Stimulated activated CD4-positive, alpha-beta T cell treated with anti-CD3 and anti-CD28 coated beads, Interleukin-1b, Interleukin-23, amount 100 ng/mL, for 4 hours (primary cell): ENCODE measurements around the gene NUFIP1.
"Not testable (repeated sequence)": the region's sequence is repeated elsewhere in the genome, so short reads cannot be mapped to it uniquely, and the experiment has no call there.

Experiments
- DNase-seq, 2 donors: peaks; one replicate each; pipeline ENCODE4 v3.0.0-alpha.2; 2020; ENCODE audit warnings: low read depth in 2 of 2

NUFIP1 gene

DNA sequence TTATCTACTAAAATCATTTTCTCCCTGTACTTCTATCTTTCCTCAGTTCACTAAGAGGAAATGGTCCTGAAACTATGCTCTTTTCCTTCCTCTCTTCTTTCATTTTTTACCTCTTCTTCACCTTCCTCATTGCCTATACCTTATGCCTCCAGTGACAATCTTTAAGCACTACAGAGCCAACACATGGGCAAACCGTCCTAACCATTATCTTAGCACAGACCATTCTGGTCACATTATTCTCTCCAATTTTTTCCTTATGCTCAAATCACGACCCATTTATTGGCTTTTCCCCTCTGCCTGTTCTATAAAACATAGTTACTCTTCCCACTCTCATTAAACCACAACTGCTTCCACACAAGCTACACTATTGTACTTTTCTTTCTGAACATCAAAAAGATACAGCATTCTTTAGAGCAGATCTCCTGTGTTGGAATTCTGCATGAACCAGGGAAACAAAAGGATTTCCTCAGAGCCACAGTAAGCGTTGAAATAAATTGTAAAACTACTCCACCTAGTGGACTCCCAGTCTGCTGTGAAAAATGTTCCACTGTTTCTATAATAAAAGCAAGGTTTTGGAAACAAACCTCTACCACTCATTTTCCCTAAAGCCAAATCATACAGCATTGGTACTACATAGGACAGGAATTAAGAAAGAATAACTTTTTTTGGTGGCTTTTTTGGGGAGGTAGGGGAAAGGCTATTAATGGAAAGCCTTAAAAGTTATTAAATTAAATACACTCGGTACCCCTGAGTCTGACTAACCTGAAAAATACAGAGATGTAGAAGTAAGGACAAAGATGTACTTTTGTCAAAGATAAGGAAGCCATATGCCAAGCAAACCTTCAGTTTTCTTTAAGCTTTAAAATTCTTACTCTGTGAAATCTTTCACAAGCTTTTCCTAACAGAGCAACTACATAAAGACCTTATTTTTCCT is 19.5 kb downstream of the NUFIP1 start:
- DNase-seq, result no peak

DNA sequence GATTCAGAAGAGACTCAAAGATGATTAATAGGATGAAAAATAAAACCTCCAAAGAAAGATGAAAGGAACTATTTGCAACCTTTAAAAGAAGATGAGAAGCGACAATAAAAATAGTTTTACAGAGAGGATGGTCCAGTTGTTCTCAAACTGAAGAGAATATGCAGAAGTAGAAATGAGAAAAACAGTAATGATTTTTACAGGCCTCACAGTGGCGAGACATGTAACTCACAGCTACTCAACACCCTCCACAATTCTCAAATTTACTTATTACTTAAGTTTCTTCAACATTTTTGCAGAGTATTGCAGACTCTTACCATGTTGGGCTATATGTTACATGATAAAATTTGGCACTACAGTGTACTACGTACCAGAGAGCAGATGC is 20.8 kb downstream of the NUFIP1 start:
- DNase-seq, result no peak

DNA sequence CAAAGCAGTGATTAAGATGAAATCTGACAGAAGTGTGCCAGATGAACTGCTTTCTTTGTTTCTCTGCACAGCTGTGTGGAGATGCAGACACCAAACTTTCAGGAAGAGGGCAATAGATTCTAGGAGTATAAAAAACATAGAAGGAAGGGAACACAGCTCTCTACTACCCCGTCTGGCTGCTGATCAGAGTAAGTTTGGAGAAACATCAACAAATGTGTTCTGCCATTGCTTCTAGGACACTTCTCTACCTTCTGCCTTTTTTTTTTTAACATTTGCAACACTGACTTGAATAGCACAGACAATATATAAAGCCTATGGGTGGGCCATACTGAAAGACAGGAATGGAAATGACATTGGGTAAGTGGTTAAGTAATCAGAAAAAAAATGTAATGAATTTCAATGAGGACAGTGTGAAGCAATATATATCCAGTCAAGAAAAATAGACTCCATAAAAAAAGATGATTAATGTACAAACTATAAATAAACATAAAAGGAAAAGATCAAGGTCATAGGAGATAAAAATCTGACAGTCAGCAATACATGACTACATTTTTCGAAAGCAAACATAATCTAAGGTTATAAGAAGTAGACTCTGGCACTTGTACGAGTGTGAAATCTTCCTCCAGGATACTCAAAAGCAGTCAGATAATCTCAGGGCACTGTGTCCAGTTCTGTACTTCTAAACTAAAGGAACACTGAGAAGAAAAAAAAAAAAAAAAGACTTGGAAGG is 21.4 kb downstream of the NUFIP1 start:
- no peak for DNase-seq

DNA sequence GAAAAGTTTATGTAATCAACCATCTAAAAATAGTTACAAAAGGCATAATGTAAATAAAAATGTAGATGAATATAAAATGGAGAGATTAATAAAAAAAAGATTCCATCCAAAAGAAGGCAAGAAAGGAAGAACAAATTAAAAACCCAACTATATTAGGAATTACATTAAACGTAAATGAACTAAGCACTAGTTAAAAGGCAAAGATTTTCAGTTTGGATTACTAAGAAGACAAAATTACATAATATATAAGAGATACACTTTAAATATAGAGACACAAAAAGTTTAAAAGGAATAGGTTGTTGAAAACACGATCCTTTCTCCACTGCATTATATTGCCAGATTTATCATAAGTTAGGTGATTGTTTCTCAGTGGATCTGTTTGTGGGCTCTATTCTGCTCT is 27.3 kb downstream of the NUFIP1 start:
- DNase-seq, result no peak

DNA sequence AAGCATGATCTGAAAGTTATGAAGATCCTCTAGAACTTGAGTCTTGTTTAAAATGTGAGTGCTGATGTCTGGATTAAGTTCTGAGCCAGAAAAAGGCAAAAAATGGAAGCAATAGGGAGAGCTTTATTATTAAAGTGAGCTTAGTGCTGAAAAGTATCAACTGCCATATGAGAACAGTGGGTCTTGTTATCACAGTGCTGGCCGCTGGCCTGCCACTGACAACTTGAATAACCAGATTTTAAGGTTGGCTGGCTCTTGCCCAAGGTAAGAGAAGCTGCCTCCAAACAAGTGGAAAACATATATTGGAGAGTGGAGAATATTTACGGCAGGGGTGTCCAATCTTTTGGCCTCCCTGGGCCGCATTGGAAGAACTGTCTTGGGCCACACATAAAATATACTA is 33.9 kb downstream of the NUFIP1 start:
- DNase-seq, result no peak

DNA sequence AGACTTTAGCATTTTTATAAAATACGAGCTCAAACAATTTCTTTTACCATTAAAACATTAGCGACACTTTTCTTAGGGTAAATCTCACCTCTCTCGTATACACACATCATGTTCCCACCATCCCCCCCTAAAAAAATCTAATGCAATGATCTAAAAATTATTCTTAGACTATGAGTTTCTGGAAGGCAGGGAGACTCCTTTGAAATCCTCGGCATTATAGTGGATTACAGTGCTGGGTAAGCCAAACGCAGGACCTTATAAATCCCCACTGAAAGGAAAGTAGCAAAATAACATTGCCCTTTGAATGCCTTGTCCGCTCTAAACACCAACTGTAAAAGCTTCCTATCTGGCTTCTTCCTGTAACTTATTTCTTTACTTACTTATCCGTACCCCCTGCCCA is 35.0 kb downstream of the NUFIP1 start:
- DNase-seq, result no peak

DNA sequence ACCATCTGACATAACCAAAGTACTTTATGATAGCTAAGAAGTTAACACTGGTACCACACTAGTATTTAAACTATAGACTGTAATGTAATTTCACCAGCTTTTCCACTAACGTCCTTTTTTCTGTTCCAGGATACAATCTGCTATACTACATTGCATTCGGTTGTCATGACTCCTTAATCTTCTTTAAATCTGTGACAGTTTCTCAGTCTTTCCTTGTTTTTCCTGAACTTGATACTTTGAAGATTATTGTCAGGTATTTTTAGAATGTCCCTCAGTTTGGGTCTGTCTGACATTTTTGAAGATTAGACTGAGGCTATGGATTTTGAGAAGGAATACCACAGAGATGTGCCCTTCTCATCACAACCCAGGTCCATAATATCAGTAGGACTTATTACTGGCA is 36.6 kb downstream of the NUFIP1 start:
- DNase-seq, result no peak

DNA sequence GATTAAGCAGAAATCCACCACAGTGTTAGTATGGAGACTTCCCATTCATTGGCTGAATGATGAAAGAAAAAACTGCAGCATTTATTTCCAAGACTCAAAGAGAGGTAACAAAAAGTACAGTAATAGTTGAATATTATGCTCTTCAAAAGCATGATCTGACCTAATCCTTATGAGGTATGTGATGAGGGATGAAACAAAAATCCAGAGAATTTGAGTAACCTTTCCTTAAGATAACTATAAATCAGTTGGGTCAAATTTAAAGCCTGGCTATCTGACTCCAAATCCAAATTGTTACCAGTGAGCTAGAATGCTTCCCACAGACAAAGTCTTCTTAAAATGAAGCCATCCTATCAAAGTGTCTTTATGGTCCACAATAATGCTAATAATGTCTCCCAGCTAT is 38.1 kb downstream of the NUFIP1 start:
- no peak for DNase-seq

DNA sequence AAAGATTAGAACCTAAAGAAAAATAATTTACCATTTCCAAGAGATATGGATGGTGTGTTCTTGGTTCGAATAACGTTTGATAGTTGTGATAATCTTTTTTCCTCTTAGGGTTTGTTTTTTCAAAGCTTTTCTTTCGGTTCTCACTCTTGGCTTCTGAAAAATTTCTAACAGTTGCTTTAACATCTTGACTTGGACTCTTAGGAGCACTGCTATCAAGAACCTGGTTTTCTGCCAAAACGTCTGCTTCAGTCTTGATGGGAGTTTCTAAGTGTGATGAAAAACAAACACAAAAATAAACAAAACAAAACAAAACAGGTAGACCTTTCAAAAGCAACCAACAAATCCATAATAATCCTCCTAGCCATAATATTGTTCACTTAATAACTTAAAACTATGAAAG is 45.9 kb downstream of the NUFIP1 start:
- not testable (repeated sequence) for DNase-seq

DNA sequence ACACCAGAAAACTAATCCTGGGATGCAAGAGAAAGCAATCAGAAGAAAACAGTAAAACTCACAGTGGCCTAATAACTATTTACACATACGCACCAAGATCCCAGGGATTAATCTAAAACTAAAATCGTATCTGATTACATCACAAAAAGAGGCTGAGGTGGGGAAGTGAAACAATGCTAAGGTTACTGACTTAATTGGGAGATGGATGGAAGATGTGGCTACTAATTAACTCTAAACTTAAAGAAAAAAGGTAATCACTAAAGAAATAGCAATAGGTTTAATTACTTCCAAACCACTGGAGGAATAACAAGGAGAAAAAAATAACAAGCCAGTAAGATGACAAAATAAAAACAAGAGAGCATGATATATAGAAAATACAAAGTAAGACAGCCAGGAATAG is 50.4 kb downstream of the NUFIP1 start:
- DNase-seq, result no peak

DNA sequence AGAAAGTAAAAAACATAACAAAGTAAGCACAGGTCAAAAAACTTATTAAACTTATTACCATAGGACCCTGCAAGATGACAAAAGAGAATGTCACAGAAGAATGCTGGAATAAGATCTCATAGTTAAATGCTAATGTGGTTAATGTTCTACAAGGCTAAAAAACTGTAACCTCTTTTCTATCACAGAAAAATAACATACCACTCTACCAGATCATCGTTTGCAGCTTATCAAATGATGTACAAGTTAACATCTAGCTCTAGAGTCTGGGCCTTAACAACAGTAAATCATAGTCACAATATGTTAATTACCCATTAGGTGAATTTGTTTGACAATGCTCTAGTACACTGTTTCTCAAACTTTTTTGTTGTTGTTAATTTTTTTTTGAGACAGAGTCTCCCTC is 53.0 kb downstream of the NUFIP1 start:
- DNase-seq, result no peak

DNA sequence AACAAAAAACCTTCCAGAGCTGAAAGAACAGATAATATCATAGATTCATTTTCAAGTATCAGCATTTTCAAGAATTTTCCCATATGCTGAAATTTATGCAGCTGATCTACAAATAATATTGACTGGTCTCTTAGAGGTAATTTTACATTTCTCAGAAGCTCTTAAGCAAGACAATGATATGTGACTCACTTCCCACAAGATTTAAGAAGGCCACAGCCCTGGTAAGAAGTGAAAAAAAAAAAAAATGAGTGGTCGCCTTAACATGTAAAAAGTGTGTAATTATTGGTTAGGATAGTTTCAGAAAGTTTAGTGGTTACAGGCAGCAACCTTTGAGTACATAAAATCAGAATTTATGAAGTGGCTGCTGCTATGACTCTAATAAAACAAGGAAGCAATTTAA is 54.5 kb downstream of the NUFIP1 start:
- no peak for DNase-seq

DNA sequence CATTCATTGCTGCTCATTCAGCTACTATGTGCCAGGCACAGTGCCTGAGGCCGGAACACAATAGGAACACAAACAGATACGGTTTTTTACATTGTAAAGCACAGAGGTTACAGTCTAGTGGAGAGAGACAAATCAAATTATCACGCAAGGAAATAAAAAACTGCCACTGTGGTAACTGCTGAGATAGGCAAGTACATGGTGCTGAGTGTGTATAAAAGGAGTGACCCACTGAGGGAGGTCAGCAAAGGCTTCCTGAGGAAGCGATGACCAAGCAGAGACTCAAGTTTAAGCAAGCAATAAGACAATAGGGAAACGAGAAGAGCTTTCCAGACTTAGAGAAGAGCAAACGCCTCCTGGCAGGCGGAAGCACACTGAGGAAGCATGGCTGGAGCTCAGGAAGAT is 56.4 kb downstream of the NUFIP1 start:
- no peak for DNase-seq

DNA sequence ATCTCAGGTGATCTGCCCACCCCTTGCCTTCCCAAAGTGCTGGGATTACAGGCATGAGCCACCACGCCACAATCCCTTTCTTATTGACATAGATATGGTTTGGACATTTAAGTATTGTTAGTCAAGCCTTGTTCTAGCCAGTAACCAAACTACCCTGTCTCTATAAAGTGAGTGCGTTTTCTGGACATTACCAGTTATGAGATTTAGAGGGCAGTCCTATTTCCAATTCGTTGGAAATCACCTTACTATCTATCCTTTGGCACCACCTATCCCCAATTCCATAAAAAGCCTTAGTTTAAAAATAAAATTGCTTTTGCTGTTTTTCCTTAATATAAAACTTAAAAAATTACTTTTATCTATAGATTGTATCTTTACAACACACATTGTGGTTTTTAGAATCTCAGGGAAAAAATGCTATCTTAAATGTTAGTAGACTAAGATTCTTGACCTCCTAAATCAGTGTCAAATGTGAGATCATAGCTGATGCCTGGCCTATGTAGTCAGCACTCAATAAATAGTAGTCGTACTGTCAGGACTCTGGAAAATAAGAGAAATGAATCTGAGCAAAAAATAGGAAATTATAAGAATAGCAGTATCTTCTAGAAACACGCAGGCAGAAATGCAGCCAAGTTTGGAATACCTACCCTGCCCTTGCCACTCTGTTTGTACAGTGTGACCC is 57.0 kb downstream of the NUFIP1 start:
- no peak for DNase-seq

DNA sequence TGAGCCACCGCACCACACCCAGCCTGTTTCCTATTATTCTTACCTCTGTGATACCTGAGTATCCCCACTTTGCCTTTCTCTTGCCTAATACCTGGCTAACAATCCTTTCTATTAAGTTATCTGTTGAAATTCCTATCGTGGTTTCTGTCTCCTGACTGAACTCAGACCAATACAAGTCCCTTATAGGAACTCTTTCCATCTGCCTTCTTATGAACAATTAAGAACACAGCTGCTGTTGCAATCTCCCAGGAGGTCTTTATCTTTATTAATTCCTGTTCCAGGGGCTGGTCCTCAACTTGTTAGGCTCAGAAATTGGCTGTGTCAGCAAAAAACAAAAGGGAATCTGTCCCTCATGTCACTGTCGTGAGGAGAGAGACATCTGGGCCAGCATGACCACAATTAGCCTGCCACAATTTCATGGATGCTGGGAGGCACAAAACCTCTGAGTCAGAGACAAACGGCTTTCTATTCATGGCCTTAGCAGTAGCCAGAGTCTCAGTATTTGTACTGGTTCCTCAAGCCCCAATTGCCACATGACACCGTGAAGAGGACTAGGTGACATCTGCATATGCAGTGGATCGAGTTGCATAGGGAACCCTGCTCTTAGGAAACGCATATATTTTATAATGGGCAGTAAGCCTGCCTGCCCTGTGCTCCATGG is 58.2 kb downstream of the NUFIP1 start:
- DNase-seq, result no peak

DNA sequence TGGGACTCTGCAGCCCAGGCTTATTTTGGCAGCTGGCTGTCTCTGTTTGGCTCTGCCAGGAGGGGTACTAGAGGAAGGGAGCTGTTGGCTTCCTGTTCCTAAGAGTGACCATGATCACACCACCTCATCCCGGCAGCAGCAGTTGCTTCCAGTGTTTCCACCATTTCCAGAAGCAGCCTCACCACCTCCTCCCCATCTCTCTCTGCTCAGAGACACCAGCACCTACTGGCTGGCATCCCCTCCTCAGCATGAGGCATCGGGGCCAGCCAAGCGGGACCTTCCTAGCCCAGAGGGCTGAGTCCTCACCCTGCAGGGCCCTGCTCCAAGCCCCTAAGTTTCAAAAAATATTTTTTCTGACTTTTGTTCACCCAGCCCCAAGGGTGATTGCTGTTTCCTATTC is 59.0 kb downstream of the NUFIP1 start:
- no peak for DNase-seq

DNA sequence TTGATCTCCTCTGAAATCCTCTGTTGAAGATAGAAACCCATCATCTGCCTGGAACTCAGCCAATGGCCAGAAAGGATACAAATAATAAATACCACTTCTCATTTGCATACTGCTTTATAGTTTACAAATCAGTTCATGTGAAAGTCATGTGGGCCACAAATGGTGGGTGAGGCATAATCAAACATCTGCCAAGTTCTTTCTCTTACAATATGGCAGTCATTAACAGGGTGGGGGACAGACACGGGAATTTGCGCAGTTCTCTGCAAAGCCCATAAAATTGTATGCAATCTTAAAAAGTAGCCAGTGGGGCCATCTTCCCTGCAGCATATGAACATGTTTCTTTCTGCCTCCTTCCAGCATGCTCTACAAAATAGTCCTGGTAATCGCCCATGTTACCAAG is 59.6 kb downstream of the NUFIP1 start:
- no peak for DNase-seq

DNA sequence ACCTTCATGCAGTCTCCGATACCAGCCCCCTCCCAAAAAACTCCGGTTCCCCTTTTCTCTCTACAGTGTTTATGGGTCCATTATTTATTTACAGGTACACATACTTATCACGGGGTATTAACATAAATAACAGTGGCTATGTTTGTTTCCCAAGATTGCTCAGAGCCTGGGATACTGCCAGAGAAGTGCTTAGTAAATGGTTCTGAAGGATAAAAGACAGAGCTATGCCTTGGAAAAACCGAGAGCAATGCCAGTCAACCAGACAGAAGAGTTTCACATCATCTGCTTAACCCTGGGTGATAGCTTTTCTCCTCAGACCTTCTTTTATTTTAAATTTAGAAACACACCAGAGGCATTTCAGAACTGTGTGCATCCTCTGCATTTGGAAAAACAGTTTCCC is 61.3 kb downstream of the NUFIP1 start:
- no peak for DNase-seq

DNA sequence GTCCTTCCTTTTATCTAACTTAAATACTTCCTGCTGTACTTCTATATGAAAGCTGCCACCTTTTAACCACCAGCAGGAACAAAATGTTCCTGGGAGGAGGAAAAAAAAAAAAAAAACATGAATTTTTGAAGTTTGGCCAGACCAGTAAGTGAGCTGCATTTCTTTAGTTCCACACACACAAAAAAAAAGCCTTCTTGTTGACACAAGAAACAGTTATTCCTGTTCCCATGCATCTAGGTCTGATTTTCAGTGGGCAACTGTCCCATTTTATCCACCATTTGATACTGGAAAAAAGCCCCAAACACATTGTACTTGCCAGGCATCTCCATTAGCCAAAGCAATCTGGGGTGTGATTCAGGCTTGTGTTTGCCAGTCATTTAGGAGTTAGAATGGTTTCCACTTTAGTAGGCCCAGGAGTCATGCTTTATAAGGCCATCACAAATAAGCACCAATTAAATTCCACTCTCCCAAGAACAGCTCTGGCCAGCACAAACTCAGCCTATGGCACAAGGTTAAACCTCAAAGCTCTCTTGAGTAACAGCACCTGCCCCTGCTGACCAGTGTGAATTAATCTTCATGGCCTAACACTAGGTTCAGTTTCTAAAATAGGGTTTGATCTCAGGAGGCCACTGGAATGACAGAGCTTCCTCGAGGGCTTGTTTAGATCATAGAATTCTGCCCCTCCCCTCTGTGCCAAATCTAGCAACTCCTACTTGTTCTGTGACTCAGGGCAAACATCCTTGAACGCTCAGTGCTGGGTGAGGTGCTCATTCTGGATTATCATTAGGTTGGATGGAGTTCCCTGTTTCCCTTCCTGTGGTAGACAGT is 67.1 kb downstream of the NUFIP1 start:
- DNase-seq, result no peak

DNA sequence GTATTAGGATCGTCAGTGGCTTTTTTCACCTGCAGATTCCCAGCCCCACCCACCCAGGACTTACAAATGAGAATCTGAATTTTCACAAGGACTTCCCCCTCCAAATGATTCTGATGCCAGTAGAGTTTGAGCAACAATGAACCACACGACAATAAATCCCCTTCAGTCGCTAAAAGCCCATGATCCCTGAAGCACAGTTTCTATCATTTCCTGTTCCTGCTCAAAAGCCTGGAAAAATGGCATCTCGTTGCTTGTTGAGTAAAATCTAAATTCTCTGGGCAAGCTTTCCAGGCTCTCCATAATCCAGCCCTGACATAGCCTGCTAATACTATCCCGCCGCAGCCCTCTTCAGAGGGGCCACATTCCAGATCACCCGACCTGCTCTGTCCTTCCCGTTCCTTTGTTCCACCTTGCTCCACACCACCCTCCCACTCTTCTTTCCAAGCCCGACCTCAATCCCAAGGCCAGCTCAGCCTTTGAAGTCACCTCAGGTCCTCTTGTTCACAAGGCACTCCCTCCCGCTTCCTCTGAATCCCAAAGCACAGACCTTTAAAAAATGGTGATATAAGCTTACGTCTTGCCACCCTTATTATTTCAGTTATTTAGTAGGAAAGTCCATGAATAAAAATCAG is 67.9 kb downstream of the NUFIP1 start:
- no peak for DNase-seq

DNA sequence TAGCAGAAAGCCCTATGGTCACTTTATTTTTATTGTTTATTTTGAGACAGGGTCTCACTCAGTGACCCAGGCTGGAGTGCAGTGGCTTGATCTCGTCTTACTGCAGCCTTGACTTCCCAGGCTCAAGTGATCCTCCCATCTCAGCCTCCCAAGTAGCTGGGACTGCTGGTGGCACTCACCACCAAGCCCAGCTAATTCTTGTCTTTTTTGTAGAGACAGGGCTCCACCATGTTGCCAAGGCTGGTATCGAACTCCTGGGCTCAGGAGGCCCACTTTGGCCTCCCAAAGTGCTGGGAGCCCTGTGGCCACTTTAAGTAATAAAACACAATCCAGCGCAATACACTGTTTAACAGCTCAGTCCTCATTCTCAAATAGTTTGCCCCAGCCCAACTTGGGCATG is 69.3 kb downstream of the NUFIP1 start:
- no peak for DNase-seq
